D341Med (cell line): ENCODE measurements around the gene C2CD4C.
"Not testable (repeated sequence)": the region's sequence is repeated elsewhere in the genome, so short reads cannot be mapped to it uniquely, and the experiment has no call there.

Experiments used
- DNase-seq: peaks from one replicate; pipeline ENCODE4 v3.0.0; 2012; ENCODE audit warnings: low spot score

Gene C2CD4C

DNA sequence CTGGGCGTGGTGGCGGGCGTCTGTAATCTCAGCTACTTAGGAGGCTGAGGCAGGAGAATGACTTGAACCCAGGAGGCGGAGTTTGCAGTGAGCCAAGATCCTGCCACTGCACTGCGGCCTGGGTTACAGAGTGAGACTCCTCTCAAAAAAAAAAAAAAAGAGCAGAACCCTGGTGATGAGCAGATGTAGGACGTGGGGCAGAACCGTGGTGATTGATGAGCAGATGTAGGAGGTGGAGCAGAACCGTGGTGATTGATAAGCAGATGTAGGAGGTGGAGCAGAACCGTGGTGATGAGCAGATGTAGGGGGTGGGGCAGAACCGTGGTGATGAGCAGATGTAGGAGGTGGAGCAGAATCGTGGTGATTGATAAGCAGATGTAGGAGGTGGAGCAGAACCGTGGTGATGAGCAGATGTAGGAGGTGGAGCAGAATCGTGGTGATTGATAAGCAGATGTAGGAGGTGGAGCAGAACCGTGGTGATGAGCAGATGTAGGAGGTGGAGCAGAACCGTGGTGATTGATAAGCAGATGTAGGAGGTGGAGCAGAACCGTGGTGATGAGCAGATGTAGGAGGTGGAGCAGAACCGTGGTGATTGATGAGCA is 28.2 kb downstream of the C2CD4C start:
- not testable (repeated sequence) for DNase-seq

DNA sequence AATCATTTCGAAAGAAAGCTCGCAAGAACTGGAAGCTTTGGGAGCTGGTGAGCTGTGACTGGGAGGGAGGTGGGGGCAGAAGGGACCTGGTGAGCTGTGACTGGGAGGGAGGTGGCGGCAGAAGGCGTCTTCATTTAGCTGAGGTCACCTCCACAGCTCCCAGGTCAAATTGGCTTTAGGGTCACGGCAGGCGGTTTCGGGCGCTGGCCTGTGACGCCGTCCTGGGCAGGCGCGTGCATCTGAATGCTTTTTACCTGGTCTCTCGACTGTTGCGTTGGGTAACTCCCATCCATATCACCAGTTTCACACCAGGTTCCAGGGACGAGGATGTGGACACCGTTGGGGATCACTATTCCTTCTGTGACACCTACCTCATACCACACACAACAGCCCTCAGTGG is 29.2 kb downstream of the C2CD4C start:
- DNase-seq = no peak

DNA sequence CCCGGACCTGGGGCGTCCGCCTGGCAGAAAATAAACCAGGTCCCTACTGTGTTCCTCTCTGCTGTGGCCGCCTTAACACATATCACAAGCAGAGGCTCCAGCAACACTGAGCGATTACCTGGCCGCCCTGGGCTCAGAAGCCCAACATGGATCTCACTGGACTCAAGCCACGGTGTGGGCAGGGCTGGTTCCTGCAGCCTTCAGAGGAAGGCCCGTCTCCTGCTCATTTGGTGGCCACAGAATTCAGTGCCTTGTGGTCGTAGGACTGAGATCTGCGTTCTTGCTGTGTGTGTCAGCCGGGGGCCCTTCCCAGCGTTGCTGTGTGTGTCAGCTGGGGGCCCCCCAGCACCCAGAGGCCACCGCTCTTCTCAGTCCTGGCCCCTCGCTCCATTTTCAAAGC is 30.2 kb downstream of the C2CD4C start:
- DNase-seq = no peak

DNA sequence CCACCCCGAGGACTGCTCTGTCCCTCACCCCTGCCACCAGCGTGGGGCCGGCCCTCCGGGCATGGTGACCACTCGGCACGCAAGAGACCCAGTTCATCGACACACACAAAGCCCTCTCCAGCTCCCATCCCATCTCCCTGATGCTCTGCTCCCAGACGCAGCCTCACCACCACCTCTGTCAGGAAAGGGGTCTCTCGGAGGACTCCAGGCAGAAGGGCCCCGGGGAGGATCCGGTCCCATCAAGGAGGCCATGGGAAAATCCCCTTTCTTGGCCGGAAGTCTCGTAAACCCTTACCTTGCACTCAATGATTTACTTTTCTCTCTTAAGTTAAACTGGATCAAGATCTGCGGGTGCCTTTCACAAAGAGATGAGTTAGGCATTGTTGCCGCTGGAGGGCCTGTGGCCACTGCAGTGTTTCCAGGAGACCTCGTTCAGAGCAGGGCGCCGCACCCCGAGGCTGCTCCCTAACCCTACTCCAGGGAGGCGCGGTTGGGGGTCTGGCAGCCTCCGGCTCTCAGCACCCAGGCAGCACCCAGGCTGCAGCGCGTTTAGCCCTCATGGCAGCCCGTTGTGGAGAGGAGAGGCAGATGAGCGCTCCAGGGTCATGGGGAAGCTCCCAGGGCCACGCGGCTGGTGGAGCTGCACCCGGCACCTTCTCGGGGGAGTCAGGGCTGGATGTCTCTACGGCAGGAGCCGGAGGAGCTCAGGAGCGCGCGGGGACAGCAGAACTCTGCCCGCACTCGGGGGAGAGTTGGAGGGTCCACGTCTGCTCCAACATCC is 31.0 kb downstream of the C2CD4C start:
- DNase-seq = no peak

DNA sequence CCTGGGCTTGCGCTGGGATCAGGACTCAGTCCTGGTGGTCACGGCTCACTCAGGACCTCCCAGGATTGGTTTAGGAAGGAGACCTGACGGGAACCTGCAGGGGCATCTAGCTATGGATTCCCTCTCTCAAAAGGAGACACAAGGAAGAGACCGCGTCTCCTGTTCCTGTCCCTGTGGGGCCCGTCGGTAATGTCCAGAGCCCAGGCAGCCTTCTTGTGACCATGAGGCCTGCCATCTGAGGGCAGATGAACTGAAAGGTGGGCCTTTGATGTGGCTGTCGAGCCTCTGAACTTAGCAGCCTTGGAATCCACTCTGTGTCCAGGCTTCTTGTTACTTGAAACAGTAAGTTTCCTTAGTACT is 32.9 kb downstream of the C2CD4C start:
- no peak for DNase-seq

DNA sequence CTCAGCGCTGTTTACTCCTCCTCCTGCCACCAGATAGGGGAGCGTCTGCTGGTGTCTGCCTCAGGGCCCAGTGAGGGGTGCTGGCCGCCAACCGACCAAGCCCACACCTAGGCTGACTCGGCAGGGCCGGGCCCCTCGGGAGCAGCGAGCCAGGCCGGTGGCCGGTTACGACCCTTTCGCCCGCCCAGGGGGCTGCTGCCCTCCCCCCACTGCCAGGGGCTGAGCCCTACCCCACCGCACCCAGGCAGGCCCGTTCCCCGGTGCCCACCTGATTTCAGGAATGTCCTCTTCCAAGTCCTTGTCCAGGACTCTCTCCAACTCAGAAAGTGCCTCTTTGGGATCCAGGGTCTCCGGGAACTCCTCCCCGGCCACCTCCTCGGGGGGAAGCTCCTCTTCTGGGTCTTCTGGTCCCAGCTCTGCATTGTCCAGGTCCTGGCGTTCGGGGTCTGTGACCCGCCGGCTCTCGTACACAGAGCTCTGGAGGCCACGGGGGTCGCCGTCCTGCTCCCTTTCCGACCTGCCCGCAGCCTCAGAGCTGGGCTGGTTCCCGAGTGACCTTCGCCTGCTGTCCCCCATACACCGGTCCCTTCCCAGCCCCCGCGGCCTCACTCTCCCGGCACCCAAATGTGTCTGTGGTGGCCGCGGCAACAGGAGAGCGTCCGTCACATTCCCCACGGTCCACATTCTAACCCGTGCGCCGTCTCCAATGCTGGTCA is 33.4 kb downstream of the C2CD4C start:
- DNase-seq = no peak

DNA sequence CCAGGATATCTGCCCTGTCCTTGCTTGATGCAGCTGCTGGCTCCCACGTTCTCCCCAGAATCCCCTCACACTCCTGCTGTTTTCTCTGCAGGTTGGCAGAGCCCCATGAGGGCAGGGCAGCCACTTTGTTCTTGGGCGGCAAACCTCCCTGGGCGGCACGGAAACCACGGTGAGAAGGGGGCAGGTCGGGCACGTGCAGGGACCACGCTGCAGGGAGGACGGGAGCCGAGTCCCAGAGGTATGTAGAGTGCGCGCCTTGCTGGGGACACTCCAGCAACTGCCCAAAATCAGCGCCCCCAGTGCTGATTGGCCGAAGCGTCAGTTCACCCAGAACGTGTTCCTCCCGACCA is 34.1 kb downstream of the C2CD4C start:
- no peak for DNase-seq

DNA sequence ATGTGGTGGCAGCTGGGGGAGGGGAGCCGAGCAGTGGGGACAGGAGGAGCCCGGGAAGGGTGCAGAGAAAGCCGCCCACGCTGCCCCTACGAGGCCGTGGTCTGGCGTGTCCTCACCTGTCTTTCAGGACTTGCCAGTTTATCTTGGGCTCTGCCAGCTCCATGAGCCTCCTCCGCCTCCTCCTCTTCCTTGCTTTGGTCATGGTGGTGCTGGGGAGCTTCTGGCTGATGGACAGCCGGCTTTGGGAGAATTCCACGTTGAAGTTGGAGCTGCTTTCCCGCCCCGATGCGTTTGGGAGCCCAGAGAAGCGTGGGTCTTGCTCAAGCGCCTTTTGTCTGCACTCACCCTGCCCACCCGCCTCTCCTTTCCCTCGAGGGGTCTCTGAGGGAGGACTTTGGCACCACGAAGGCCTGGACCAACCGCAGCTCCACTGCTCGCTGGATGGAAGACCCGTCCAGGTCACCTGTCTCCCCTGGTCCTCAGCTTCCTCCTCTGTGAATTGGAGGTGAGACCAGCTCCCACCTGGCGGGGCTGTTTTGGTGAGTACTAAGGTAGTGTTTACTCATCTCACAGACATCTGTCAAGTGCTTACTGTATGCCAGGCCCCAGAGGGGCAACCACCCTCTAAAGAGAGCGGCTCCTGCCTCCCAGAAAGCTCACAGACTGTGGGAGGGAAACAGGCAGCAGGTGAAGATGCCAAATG is 34.6 kb downstream of the C2CD4C start:
- no peak for DNase-seq

DNA sequence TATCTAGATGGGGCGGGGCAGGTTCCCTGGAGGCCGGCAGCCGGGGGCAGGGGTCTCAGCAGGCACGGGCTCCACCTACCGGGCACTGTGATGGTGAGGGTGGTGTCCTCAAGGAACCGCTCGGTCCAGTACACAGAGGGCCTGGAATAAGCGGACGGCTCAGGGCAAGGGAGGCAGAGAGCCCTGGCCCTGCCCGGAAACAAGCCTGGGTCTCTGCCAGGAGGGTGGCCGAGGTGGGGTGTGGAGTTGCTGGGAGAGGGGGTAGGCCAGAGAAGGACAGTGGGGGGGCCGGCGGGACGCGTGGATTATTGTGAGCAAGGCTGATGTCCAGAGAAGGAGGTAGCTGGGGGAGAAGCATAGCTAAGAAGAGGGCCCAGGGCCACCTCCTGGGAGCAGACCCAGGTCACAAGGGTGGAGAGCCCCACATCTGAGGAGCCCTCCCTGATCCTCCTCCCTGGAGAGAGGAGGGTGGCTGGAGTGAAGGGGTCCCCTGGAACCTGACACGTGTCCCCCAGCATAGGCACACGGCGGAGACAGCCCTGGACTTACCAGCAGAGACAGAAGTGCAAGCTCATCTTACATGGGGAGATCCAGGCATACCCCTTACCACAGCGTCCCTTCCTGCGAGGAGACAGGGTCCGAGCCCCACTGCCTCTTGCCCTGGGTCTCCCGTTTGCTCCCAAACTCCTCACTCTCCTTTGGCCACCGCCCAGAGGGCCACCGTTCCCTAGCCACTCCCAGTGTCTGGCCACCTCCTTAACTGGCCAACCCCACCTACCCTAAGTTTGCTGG is 35.4 kb downstream of the C2CD4C start:
- no peak for DNase-seq

DNA sequence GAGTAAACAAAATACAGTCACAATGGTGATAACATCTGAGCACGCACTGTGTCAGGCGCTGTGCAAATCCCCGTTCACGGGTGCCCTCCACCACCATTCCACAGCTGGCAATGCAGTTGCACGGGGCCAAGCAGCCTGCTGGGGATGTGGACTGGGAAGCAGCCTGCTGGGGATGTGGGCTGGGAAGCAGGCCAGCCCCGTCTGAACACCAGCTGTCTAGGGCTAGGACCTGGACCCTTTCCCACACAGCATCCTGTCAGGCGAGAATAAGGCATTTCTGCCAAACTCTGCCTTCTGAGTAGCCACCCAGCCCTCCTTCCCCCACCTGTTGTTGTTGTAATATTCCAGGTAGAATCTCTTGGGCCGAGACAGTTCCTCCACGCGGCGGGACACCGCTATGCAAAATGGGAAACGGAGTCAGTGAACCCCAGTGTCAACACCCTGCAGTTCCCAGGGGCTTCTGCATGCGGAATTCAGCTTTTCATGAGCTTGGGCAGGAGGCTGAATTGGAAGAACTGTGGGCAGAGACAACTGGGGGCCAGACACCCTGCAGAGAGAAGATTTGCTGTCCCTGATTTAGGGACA is 36.5 kb downstream of the C2CD4C start:
- no peak for DNase-seq

DNA sequence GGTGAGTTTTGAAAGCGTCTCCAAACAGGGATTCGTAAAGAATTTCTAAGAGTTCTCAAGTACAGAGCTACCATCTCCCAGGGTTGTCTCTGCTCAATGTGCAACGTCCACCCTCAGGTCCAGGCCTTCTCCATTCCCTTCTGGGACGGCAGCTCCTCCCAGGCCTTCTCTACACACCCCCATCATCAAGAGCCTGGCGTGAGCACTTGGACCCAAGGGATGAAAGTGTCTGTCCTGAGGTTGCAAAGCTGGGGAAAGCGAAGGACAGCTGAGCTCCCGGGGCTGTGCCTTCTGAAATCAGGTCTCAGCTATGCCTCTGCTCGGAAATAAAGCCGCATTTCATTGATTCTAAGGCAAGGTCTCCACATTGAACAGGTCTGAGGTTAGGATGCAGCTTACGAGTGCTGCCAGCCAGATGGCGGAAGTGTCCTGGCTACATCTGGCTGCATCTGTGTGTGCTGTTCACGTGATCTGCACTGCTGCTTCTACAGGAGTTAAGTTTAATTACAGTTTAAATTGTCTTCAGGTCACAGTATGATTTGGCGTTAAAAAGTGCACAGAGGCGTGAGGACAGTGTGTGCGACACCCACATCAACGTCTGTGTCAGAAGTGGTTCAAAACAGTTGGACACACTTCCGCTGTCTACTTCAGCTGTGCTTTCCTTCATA is 37.3 kb downstream of the C2CD4C start:
- DNase-seq = no peak

DNA sequence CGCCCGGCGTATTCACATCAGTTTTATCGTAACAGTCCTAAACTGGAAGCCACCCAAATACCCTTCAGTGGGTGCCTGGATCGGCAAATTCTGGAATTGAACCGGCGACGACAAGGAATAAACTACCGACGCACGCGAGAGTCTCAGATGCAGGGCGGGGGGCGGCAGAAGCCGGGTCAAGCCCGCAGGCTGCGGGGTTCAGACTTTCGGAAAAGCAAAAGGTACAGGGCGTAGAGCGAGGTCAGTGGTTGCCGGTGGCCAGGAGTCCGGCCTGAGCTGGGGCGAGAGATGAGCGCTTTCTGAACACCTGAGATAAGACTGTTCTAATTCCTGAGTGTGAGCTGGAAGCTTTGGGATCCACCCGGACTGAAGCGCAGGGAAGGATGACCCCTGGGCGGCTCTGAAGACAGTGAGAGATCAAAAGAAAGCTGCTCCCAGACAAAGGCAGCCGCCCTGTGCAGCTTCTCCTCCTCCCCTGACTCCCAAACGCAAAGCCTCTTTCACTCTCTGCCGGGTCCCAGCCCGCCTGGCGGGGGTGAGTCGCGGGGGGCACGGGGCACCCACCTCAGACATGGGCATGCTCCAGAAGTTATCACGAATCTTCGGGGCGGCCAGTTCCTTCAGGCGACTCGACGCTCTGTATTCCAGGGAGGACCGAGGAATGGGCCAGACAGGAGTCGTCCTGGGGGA is 38.2 kb downstream of the C2CD4C start:
- no peak for DNase-seq

DNA sequence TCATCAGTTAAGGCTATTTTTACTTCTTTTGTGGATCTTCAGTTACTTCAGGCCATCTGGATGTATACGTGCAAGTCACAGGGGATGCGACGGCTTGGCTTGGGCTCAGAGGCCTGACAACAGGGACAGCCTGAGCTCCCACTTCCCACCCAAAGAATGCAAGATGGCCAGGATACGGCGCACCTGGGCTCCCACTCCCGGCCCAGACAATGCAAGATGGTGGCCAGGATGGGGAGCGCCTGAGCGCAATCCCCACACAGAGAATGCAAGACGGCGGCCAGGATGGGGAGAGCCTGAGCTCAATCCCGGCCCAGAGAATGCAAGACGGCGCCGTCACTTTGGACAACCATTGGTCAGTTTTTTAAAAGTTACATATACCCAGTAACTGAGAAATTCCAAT is 39.1 kb downstream of the C2CD4C start:
- DNase-seq = no peak

DNA sequence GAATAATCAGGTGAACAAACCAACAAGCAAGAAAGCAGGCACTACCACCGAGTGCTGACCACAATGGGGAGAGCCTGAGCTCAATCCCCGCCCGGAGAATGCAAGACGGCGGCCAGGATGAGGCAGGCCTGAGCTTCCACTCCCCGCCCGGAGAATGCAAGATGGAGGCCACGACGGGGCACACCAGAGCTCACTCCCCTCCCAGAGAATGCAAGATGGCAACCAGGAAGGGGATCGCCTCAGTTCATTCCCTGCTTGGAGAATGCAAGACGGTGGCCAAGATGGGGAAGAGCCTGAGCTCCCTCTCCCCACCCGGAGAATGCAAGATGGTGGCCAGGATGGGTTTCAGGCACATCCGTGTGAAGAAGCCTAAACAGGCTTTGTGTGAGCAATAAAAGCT is 39.7 kb downstream of the C2CD4C start:
- DNase-seq = no peak

DNA sequence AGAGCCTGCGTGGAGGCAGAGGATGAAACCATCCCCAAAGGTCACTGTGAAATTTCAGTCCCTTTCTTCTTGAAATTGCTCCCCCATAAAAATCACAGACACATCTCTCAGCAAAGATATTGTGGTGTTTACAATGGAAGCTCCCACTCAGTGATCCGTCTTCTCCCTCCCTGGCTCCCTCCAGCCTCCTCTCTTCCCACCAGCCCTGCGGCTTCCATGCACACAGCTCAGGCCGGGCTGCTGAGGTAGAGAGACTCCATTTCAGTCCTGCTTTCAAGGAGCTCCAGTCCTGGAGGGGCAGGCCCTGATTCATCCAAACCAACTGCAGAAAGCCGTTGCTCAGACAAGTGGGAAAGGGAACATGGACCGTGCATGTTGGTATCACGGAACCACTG is 40.3 kb downstream of the C2CD4C start:
- DNase-seq = no peak

DNA sequence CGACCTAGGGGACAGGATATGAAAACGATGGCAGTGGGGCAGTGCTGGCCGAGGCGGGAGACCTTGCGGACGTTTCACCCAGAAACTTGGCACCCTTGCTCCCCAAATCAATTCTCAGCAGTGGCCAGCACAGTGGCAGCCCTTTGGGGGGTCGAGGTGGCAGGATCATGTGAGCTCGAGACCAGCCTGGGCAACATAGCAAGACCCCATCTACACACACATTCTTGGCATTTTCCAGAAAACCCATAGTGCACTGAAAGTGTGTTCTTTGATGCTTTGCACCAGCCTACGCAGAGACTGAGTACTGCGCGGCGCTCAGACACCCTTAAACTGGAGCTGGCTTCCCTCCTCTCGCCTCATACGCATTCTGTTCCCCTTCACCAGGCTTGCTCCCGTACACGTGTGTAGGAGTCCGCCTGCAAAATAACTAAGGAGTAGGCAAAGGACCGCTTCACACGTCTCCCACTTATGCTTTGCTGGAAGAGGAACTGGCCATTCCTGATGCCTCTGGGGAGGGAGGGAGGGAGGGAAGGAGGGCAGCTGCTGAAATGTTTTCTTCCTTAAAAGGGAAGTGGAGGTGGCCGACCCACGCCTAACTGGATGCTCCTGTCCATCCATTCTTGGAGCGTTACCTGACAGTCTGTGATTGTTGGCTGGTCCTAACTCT is 40.9 kb downstream of the C2CD4C start:
- DNase-seq = no peak

DNA sequence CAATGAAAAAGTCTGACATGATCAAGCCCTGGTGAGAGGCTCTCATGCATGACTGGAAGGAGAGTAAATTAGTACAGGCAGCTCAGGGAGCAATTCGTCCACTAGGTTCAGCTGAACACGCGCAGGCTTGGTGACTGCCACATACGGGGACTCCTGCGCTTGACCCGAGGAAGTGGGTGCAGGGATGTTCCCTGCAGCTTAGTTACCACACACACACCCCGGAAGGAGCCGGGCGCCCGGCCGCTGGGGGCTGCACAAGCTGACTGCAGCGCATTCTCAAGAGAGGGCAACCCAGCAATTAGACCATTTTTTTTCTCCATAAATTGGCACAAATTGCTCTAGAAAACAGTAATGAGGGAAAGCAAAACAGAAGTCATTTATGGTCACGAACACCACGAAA is 41.4 kb downstream of the C2CD4C start:
- DNase-seq = no peak

DNA sequence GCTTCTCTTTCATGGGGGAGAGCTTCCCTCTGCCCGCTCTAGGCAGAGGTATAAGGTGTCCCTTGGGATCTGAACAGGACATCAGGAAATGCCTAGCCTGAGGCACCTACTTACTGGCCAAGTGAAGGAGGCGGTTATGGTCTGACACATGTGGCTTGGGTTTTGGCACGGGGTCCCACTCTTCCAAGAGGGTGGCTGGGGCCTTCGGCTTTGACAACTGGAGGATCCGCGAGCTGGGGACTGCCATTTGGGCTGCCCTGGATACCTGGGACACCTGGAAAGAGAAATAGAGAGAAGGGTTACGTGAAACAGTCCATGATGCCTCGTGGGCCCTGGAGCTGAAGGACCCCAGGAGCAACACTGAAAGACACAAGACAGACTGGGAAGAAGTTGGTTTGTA is 42.0 kb downstream of the C2CD4C start:
- no peak for DNase-seq

DNA sequence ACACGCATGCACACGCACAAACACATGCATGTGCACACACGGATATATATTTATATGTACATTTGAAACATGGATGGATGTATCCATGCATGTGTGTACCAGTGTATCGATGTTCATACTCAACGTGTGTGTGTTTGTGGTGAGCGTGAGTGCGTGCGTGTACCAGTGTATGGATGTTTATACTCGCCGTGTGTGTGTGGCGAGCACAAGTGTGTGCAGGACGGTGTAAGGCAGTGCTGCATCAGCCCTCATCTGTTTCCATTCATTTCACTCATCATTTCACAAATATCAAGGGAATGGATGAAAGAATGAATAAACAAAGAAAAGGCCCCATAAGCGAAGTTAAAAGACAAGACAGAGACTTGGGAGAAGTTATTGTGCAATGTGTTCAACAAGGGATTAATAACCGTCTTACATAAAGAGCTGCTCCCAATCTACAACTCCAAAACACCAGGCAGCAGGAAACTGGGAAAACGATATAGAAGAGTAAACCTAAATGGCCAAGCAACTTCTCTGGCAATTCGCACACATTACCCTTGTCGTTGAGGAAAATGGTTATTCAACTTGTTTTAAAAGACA is 42.7 kb downstream of the C2CD4C start:
- no peak for DNase-seq
